Measurements from ENCODE around the gene ZNF221. TPM values are rescaled to one million over a fixed set of nuclear protein-coding genes. Genes with fewer than 3 reads are reported as not detected.
A peak's percentile ranks its signal among the peaks of the same experiment; 100 is the strongest.

ZNF221 gene
- total RNA-seq (1 to 10 TPM; 2.9 to 6.8 (median 4.8) TPM), polyA plus RNA-seq (1 to 10 TPM in 1 of 3 donors, under 1 TPM in 1, not detected in 1; 0.60 to 1.7 TPM)

DNA sequence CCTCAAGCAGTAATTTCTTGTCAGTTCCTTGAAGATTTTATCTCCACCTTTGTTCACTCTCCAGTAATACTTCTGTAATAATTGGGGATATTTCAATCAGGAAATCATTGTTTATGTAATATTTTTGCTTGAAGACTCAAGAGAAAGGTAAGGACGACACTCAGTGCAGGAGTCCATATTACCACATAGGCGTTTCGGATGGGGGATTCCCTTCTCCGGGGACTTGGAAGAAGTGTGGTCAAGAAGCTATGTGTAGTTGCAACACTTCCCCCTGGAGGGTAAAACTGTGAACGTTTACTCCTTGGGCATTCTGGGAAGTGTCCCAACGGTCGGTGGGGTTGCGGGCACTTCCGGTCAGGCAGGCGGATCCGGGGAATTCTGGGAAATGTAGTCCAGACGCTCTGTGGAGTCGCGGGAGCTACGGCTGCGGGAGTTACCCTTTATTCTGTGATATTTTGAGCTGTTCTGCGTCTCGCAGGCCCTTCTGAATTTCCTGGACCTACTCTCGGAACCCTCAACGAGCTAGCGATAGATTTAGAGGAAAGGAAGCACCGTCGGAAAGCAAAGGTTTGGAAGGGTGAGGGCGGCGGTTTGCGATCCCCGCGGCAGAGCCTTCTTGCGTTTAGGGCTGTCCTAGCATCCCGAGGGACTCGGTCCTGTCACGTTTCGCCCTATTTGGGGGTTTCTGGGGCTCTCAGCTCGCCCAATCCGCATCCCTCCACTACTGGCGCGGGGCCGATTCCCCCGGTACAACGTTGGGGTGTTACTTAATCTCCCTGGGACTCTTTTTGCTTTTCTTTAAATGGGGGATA lies at the start of gene ZNF221:
Gene ZNF221, plus strand, starts transcription at position 395 of the 812 bp plus-strand sequence. CDS start 11,499 bp downstream, outside the sequence.
- DNase-seq: peak; percentile 96
- Histone ChIP-seq H3K27me3 (peaks cover 0 to 3% (median 0%) of the 10 kb centered on the region in 3 donors), H3K36me3 (peaks cover 0 to 13% (median 0%) of the 10 kb centered on the region in 4 donors), H3K9me3 (peaks cover 3 to 17% (median 11%) of the 10 kb centered on the region in 4 donors), H3K4me1 (no peaks in the 10 kb centered on the region), H3K4me3 (peak within 1 kb of the TSS; percentile 47 to 77 (median 63)), H3K27ac (peak within 1 kb of the TSS; percentile 76 to 83 (median 80))
- 1% methylated on average over 40 of the region's 40 CpGs for WGBS, 2 donors
- TF ChIP-seq, protein P1, sequence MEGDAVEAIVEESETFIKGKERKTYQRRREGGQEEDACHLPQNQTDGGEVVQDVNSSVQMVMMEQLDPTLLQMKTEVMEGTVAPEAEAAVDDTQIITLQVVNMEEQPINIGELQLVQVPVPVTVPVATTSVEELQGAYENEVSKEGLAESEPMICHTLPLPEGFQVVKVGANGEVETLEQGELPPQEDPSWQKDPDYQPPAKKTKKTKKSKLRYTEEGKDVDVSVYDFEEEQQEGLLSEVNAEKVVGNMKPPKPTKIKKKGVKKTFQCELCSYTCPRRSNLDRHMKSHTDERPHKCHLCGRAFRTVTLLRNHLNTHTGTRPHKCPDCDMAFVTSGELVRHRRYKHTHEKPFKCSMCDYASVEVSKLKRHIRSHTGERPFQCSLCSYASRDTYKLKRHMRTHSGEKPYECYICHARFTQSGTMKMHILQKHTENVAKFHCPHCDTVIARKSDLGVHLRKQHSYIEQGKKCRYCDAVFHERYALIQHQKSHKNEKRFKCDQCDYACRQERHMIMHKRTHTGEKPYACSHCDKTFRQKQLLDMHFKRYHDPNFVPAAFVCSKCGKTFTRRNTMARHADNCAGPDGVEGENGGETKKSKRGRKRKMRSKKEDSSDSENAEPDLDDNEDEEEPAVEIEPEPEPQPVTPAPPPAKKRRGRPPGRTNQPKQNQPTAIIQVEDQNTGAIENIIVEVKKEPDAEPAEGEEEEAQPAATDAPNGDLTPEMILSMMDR (IDR thresholded peaks at IDR 0.05): peak in 3 of 4 experiments; percentile 33 to 47 (median 42)
- TF ChIP-seq EP300 (IDR thresholded peaks at IDR 0.05): no peak
- peak; percentile 58 to 85 (median 76) for TF ChIP-seq POLR2AphosphoS5 (IDR thresholded peaks at IDR 0.05)
- no peak for TF ChIP-seq POLR2A (IDR thresholded peaks at IDR 0.05)
- intact Hi-C loops (cut with DNase I): loop anchor here (1.0 to 2.0 kb wide), 2 partner anchors 16 to 52 kb away; partner anchors contain the start of genes ZNF230 and ZNF45

DNA sequence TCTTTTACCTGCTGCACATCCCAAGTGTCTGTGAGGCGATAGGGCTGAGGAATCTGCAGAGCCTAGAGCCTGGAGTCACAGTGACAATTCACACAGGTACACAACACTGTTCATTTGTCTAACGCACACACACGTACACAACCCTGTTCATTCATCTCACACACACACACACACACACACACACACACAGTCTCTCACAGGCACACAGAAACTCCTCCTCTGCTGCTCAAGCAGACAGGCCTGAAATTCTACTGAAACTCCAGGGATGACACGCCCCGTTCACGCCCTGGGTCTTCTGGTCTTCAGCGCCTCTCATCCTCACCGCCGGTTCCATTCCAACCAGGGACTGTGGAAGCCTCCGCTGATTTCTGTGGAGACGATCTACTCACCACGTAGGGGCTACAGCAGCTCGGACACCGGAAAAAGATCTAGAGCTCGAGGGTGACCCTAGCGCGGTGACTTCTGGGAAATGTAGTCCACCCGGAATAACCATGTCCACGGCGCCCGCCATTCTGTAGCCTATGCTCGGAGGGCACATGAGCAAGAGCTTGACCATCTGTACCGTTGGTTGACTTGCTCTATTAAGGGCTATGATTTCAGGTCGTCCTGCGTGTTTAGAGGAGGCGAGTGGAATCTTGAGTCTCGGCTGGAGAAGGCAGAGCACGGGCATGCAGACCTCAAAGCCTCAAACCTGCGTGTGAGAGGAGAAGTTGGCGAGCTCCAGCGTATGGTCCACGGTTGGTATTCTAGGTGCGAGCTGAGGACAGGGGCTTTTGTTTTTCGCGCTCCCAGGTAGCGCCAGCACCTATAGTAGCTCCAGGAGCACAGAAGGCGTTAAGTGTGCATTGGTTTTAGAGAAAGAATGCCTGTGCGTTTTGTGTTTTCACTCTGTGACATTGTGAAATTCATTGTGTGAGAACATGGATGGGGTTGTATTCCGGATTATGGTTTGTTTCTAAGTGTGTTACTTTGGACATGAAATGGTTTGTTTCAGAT lies 49.3 kb upstream of the ZNF221 start:
- peak; percentile 87 for DNase-seq
- Histone ChIP-seq H3K27me3 (no peaks in the 10 kb centered on the region), H3K36me3 (peaks cover 0 to 21% (median 2%) of the 10 kb centered on the region in 4 donors), H3K9me3 (peaks cover 0 to 14% (median 6%) of the 10 kb centered on the region in 4 donors), H3K4me3 (peak overlapping the region; percentile 34 to 51 (median 45)), H3K27ac (peak overlapping the region in 3 of 4 donors; percentile 45 to 61 (median 55)), H3K4me1 (peaks cover 0 to 13% (median 7%) of the 10 kb centered on the region in 4 donors)
- 17% methylated on average over 39 of the region's 39 CpGs for WGBS, 2 donors
- no peak for TF ChIP-seq EP300 (IDR thresholded peaks at IDR 0.05)
- TF ChIP-seq POLR2A (IDR thresholded peaks at IDR 0.05): no peak
- intact Hi-C loops (cut with DNase I): no loop called here

DNA sequence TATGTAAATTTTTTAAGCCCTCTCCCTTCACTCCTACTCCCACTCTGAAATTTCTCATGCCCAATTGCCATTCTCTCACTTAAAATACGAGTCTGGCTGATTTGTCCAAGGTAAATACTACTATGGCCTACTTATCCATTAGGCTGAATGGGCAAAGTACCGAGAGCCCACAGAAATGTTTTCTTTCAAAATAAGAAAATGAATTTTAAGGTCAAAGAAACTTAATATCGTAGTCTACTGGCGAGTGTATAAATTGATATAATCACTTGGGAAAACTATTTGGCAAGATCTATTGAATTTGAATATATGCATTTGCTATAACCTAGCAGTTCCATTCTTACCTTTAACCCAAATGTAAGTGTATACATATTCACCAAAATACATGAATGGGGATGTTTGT lies 48.6 kb upstream of the ZNF221 start:
- Histone ChIP-seq H3K4me1 (peaks cover 0 to 13% (median 7%) of the 10 kb centered on the region in 4 donors), H3K36me3 (peaks cover 0 to 16% (median 0%) of the 10 kb centered on the region in 4 donors), H3K9me3 (peaks cover 0 to 12% (median 8%) of the 10 kb centered on the region in 4 donors), H3K27me3 (no peaks in the 10 kb centered on the region), H3K27ac (no peak overlapping the region), H3K4me3 (peak overlapping the region in 3 of 4 donors; percentile 44 to 51 (median 46))
- intact Hi-C loops (cut with DNase I): no loop called here
- no peak for TF ChIP-seq POLR2A (IDR thresholded peaks at IDR 0.05)
- no peak for TF ChIP-seq POLR2AphosphoS5 (IDR thresholded peaks at IDR 0.05)
- TF ChIP-seq, protein P1 (IDR thresholded peaks at IDR 0.05): no peak
- TF ChIP-seq EP300 (IDR thresholded peaks at IDR 0.05): no peak
- 89 to 96% methylated on average over 4 of the region's 4 CpGs for WGBS, 2 donors
- DNase-seq: no peak

DNA sequence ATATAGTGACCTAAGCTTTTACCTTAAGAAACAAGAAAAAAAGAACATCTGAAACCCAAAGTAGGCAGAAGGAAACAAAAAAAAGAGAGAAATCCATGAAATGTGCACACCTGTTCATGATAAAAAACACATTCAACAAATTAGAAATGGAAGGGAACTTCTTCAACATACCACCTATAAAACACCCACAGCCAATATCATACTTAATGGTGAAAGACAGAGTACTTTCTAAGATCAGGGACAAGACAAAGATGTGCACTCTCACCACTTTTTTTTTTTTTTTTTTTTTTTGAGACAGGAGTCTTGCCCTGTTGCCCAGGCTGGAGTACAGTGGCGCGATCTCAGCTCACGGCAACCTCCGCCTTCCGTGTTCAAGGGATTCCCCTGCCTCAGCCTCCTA lies 45.1 kb upstream of the ZNF221 start:
- no peak overlapping the region for H3K4me3 ChIP-seq
- TF ChIP-seq, protein P1 (IDR thresholded peaks at IDR 0.05): no peak
- no peak for TF ChIP-seq POLR2AphosphoS5 (IDR thresholded peaks at IDR 0.05)
- no peak for TF ChIP-seq EP300 (IDR thresholded peaks at IDR 0.05)
- TF ChIP-seq POLR2A (IDR thresholded peaks at IDR 0.05): no peak
- no peaks in the 10 kb centered on the region for H3K27me3 ChIP-seq
- WGBS, 2 donors: 98 to 99% methylated on average over 5 of the region's 5 CpGs
- peaks cover 7 to 35% (median 33%) of the 10 kb centered on the region in 4 donors for H3K9me3 ChIP-seq
- no peak for DNase-seq
- H3K4me1 ChIP-seq: peaks cover 0 to 10% (median 3%) of the 10 kb centered on the region in 4 donors
- H3K36me3 ChIP-seq: no peaks in the 10 kb centered on the region
- no peak overlapping the region for H3K27ac ChIP-seq
- intact Hi-C loops (cut with DNase I): no loop called here
